Vagina (tissue), 2 donors: Measurements from ENCODE around the gene PPP1R3C. TPM values are rescaled to one million over a fixed set of nuclear protein-coding genes. Genes with fewer than 3 reads are reported as not detected.
A peak's percentile ranks its signal among the peaks of the same experiment; 100 is the strongest.

ENCODE experiments used
- DNase-seq, 2 donors: peaks; one replicate each; pipeline ENCODE4 v3.0.0-alpha.2; 2017; ENCODE audit errors: extremely low spot score in 2 of 2
- H3K27ac ChIP-seq: fragments of 200-600 bp; sonication (generic); one replicate; pipeline ENCODE4 v1.5.1; 2019
- H3K27me3 ChIP-seq: fragments of 200-600 bp; sonication (generic); one replicate; pipeline ENCODE4 v1.5.1; 2019
- H3K36me3 ChIP-seq, 2 donors: fragments of 200-600 bp; sonication (generic); one replicate each; pipeline ENCODE4 v1.5.1; 2017 to 2019
- H3K4me1 ChIP-seq: fragments of 200-600 bp; sonication (generic); one replicate; pipeline ENCODE4 v1.5.1; 2019
- H3K4me3 ChIP-seq, 2 donors: fragments of 200-600 bp; sonication (generic); 1 replicate in 1 of 2; 2 replicates in 1 of 2; pipeline ENCODE4 v1.5.1; 2016 to 2019
- H3K9me3 ChIP-seq: fragments of 200-600 bp; sonication (generic); one replicate; pipeline ENCODE4 v1.5.1; 2019
- CTCF ChIP-seq, 3 experiments: fragments of 450-650 bp in 2 of 3; fragments of 200-600 bp in 1 of 3; sonication (generic) in 1 of 3; IDR thresholded peaks; one replicate each; pipeline ENCODE4 v1.5.1; 2017 to 2019; ENCODE audit warnings: antibody characterized with exemption in 3 of 3, mild to moderate bottlenecking in 2 of 3, moderate library complexity in 2 of 3
- POLR2A ChIP-seq, 2 donors: fragments of 450-650 bp; IDR thresholded peaks; one replicate each; pipeline ENCODE4 v1.6.1; 2017; ENCODE audit warnings: antibody characterized with exemption in 2 of 2, mild to moderate bottlenecking in 2 of 2, moderate library complexity in 2 of 2
- POLR2AphosphoS5 ChIP-seq, 2 donors: sonication (generic); formaldehyde crosslinking; IDR thresholded peaks; one replicate each; pipeline ENCODE4 v1.9.0; 2017; ENCODE audit warnings: antibody characterized with exemption in 2 of 2, mild to moderate bottlenecking in 2 of 2, low read depth in 1 of 2; ENCODE audit not compliant: insufficient read depth in 1 of 2
- intact Hi-C: fragments of 100-400 bp; cut with DNase I; formaldehyde crosslinking; loops from one replicate; pipeline ENCODE4 v1.15.1; 2023
- total RNA-seq: library from RNA; depleted of rRNA; stranded (reverse); fragments of >200 nt; gene quantifications from one replicate; pipeline ENCODE4 v1.2.3, GENCODE V29; 2016

Gene PPP1R3C
- total RNA-seq, 1 donor from 2014 or later = 26.3 TPM

- intact Hi-C loops = no loop called here
- H3K4me3 ChIP-seq = no peak overlapping the region
These were observed 5.9 kb downstream of the PPP1R3C start for GRCh38 chr10:91626936-91627335.

GRCh38 chr10:91624633-91625032 is 8.2 kb downstream of the PPP1R3C start:
- DNase-seq = no peak
- Histone ChIP-seq H3K27me3 (no peaks in the 10 kb centered on the region), H3K4me1 (peaks cover 4% of the 10 kb centered on the region), H3K27ac (no peak overlapping the region), H3K36me3 (peaks cover 0 to under 1% of the 10 kb centered on the region in 2 donors), H3K4me3 (no peak overlapping the region), H3K9me3 (no peaks in the 10 kb centered on the region)
- TF ChIP-seq POLR2A (IDR thresholded peaks at IDR 0.05) = no peak
- no peak for TF ChIP-seq CTCF (IDR thresholded peaks at IDR 0.05)
- TF ChIP-seq POLR2AphosphoS5 (IDR thresholded peaks at IDR 0.05; ENCODE audit: insufficient read depth in 1 of 2, low read depth in 1 of 2) = no peak
- intact Hi-C loops = no loop called here

More at GRCh38 chr10:91626936-91627335, 5.9 kb downstream of the PPP1R3C start:
- Histone ChIP-seq H3K9me3 (no peaks in the 10 kb centered on the region), H3K36me3 (peaks cover 0 to 13% of the 10 kb centered on the region in 2 donors), H3K27ac (no peak overlapping the region), H3K4me1 (peaks cover 15% of the 10 kb centered on the region), H3K27me3 (no peaks in the 10 kb centered on the region)
- TF ChIP-seq POLR2AphosphoS5 (IDR thresholded peaks at IDR 0.05; ENCODE audit: insufficient read depth in 1 of 2, low read depth in 1 of 2) (no peak), POLR2A (IDR thresholded peaks at IDR 0.05) (no peak), CTCF (IDR thresholded peaks at IDR 0.05) (no peak)
- DNase-seq = peak in 1 of 2 donors; percentile 80

GRCh38 chr10:91622601-91623000 is 10.3 kb downstream of the PPP1R3C start:
- no peaks in the 10 kb centered on the region for H3K4me1 ChIP-seq
- intact Hi-C loops = no loop called here
- no peak overlapping the region for H3K27ac ChIP-seq
- H3K27me3 ChIP-seq = no peaks in the 10 kb centered on the region
- DNase-seq = no peak
- H3K4me3 ChIP-seq = no peak overlapping the region
- TF ChIP-seq CTCF (IDR thresholded peaks at IDR 0.05) = no peak
- TF ChIP-seq POLR2A (IDR thresholded peaks at IDR 0.05) = no peak
- no peak for TF ChIP-seq POLR2AphosphoS5 (IDR thresholded peaks at IDR 0.05; ENCODE audit: insufficient read depth in 1 of 2, low read depth in 1 of 2)
- no peaks in the 10 kb centered on the region for H3K9me3 ChIP-seq
- H3K36me3 ChIP-seq = no peaks in the 10 kb centered on the region

- no peaks in the 10 kb centered on the region for H3K4me1 ChIP-seq
- no peak for TF ChIP-seq CTCF (IDR thresholded peaks at IDR 0.05)
- no peak for TF ChIP-seq POLR2AphosphoS5 (IDR thresholded peaks at IDR 0.05; ENCODE audit: insufficient read depth in 1 of 2, low read depth in 1 of 2)
- TF ChIP-seq POLR2A (IDR thresholded peaks at IDR 0.05) = no peak
- no peak overlapping the region for H3K27ac ChIP-seq
- H3K27me3 ChIP-seq = no peaks in the 10 kb centered on the region
- DNase-seq = no peak
- H3K9me3 ChIP-seq = no peaks in the 10 kb centered on the region
- intact Hi-C loops = no loop called here
- no peaks in the 10 kb centered on the region for H3K36me3 ChIP-seq
- H3K4me3 ChIP-seq = no peak overlapping the region
These were observed 11.3 kb downstream of the PPP1R3C start for GRCh38 chr10:91621483-91622113.

- H3K36me3 ChIP-seq = no peaks in the 10 kb centered on the region
- H3K27ac ChIP-seq = no peak overlapping the region
- TF ChIP-seq POLR2AphosphoS5 (IDR thresholded peaks at IDR 0.05; ENCODE audit: insufficient read depth in 1 of 2, low read depth in 1 of 2) (no peak), CTCF (IDR thresholded peaks at IDR 0.05) (no peak), POLR2A (IDR thresholded peaks at IDR 0.05) (no peak)
These were observed 15.7 kb downstream of the PPP1R3C start for GRCh38 chr10:91617072-91617609.

More at GRCh38 chr10:91617072-91617609, 15.7 kb downstream of the PPP1R3C start:
- Histone ChIP-seq H3K4me3 (no peak overlapping the region), H3K4me1 (peaks cover 17% of the 10 kb centered on the region), H3K27me3 (no peaks in the 10 kb centered on the region), H3K9me3 (no peaks in the 10 kb centered on the region)
- intact Hi-C loops = no loop called here
- no peak for DNase-seq
